Activated CD8-positive, alpha-beta memory T cell treated with anti-CD3 and anti-CD28 coated beads for 36 hours (primary cell): ENCODE results near the gene TPRG1. TPM values are rescaled to one million over a fixed set of nuclear protein-coding genes. Genes with fewer than 3 reads are reported as not detected.

Source experiments
- CTCF ChIA-PET: fragments of 350-600 bp; sonication (Branson Sonifier 250); formaldehyde crosslinking; loops from one replicate; lab custom pipeline; 2021; ENCODE audit warnings: antibody characterized with exemption; lab: Charles Lee
- POLR2A ChIA-PET: fragments of 350-600 bp; sonication (Branson Sonifier 250); formaldehyde crosslinking; loops from one replicate; lab custom pipeline; 2021; ENCODE audit warnings: antibody characterized with exemption; lab: Charles Lee
- total RNA-seq, 2 experiments: library from RNA; stranded (reverse); gene quantifications; one replicate each; pipeline ENCODE4 v1.2.3, GENCODE V29; 2021

TPRG1 gene
- total RNA-seq, 2 experiments from 2014 or later = 16.4 to 19.1 TPM

GRCh38 chr3:189294649-189295048, 122.9 kb downstream of the TPRG1 start:
- CTCF ChIA-PET = no interaction called here
- POLR2A ChIA-PET = no interaction called here

DNA sequence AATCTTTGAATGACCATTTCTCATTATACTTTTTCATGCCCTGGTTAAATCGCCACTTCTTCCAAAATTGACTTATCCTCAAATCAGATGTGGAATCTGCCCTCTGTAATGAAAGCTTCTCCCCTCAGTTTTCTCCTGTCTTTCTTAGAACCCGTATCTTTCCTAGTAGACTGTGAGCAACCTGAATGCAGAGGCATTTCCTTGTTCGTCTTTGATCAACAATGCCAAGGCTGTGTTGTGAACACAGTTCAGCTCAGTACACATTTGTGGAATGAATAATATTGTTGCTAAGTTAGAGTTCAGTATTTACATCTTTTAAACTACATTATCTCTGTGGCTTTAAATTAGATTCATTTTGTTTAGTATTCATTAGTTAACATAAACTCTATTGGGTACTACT, 123.3 kb downstream of the TPRG1 start:
- POLR2A ChIA-PET = no interaction called here
- CTCF ChIA-PET = no interaction called here

GRCh38 chr3:189297932-189298331, 126.2 kb downstream of the TPRG1 start:
- CTCF ChIA-PET = no interaction called here
- POLR2A ChIA-PET = interaction anchor here (0.6 kb wide), 1 partner anchor 81 kb away, joined by 3 read pairs; no protein-coding TSS in a partner anchor

- ChIA-PET CTCF (no interaction called here), POLR2A (interaction anchor here (0.6 kb wide), 1 partner anchor 80 kb away, joined by 3 read pairs; no protein-coding TSS in a partner anchor)
These were observed 127.0 kb downstream of the TPRG1 start for GRCh38 chr3:189298469-189299375.

- ChIA-PET CTCF (no interaction called here), POLR2A (no interaction called here)
These were observed 128.6 kb downstream of the TPRG1 start for GRCh38 chr3:189300345-189300744.

DNA sequence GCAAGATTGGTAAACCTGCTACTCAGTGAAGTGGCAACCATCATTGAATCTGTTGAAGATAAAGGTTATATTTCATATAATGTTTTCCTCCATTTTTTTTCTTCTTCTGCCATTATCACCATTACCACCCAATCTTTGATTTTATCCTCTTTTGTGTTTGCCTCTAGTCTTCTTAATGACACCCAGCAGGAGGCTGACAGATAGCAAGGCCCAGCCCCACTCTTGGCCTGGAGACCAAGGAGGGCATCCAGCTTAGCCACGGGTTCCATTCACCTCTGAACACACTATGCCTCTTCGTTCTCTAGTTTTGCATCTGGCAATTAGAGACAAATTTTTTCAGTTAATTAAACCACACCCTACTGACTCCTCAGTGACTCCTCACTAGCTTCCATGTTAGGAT, 129.7 kb downstream of the TPRG1 start:
- ChIA-PET POLR2A (no interaction called here), CTCF (no interaction called here)

DNA sequence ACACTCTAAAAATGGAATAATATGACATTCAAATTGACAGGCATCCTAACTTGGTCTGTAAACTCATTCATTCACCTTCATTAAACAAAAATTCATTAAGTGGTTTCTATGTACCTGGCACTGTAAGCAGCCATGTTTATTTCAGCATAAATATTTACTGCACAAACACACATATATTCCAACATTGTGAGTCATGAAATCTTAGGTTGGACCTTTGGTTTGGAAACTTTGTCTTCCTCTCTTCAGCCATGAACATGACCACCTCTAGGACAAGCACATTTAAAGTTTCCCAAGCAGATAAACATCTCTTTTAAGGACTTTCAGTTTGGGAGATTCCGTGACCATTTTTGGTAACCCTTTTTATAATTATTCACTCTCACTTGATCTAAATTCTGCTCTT, 131.8 kb downstream of the TPRG1 start:
- ChIA-PET POLR2A (no interaction called here), CTCF (no interaction called here)

DNA sequence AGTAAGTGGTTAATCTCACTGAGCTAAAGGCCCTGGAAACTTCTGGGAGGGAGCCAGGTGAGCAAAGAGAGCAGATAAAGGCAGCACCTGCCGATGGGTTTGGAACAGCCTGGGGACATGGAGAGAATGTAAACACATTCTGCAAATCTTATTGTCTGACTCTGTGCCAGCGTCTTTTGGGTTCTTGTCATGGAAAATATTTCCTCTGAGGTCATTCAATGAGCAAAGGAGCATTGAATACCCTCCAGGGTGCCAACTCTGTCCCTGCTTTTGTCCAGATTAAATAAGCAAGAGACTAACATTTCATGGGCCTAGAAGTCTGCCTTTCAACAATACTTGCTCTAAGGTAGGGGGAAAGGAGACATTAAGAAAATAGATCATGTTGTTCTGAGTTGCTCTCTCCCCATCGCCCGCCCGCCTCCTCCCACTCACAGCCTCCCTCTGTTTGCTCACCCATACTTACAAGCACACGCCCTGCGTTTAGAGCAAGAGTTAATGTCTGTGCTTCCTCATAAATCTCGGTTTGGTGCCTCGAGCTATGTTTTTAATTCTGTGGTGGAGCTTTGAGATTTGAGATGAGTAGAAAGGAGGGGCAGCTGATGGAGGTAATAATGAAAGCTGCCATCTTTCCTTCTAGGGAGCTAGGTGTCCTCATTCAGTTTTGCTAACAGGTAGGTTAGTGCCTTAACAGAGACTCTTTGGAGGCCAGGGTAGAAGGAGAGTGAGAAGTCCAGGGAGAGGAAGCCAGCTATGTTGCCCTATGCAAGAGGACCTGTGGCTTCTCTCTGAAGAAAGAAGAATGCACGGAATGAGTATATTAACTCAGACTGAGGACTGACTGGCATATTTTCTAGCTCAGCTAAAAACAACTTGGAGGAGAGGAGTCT, 132.9 kb downstream of the TPRG1 start:
- ChIA-PET POLR2A (no interaction called here), CTCF (interaction anchor here (1.3 kb wide), 1 partner anchor 31 kb away, joined by 3 read pairs; no protein-coding TSS in a partner anchor)

- POLR2A ChIA-PET = no interaction called here
- CTCF ChIA-PET = interaction anchor here (1.3 kb wide), 1 partner anchor 32 kb away, joined by 3 read pairs; no protein-coding TSS in a partner anchor
These were observed 133.6 kb downstream of the TPRG1 start for GRCh38 chr3:189305412-189305811.

DNA sequence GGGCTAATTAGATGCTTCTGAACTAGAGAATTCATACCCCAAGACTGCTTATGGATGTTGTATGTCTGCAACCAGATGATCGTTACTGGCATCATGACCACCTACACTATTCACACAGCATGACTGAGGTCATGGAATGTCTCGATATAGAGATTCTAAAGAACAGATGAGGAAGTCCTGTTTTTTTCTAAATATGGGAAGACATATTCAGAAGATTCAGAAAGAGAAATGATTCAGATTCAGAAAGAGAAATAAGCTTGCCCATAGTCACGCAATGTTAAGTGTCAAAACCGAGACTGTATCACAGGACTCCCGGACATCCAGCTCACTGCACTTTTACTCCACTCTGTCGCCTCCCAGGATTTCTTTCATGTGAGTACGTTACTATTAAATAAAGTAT, 136.2 kb downstream of the TPRG1 start:
- ChIA-PET POLR2A (interaction anchor here (0.7 to 1.4 kb wide), 2 partner anchors 17 to 31 kb away, joined by 3 read pairs; no protein-coding TSS in a partner anchor), CTCF (interaction anchor here (0.7 kb wide), 1 partner anchor 16 kb away, joined by 3 read pairs; no protein-coding TSS in a partner anchor)

DNA sequence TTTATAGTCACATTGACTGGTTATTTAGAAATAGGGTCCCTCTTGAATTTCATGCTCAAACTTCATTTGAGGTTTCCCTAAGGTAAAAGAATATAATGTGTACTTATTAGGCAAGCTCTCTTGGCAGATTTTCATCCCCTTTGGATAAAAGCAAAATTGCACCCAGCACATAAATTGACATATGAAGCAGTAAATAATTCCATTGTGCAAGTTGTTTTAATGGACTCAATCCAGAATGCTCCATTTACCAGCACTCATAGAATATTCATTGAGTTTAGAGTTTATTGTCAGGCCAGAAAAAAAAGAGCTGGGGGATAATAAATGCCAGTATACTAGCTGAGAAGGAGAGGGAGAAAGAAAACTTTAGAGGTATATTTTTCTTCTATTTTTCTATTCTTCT, 136.8 kb downstream of the TPRG1 start:
- ChIA-PET CTCF (interaction anchor here (0.7 kb wide), 1 partner anchor 15 kb away, joined by 3 read pairs; no protein-coding TSS in a partner anchor), POLR2A (interaction anchor here (0.9 to 1.4 kb wide), 2 partner anchors 20 to 32 kb away, joined by 3 read pairs; no protein-coding TSS in a partner anchor)

DNA sequence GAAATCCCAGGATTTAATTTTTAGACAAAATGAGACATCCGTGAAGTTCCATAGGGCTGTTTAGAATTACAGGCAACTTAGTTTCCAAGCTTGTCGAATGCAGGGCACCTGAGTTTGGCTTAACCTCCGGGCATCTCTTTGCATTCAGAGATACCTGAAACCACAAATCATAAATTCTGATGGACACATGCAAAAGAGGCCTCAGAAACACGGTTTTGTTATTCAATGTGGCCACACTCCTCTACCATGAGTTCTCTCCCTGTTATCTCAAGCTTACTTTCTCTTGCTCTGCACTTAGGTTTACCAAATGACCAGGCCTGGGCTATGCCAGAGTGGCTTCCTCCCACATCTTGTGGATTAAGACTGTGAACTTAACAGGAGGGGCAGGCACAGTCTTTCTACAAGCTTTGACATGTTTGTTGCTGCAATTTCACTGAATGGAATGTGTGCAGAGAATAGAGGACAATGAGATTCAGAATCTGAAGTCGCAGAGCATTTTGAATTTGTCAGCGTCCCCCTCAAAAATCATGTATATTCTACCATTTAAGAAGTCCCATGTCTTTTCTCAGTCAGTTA, 137.7 kb downstream of the TPRG1 start:
- POLR2A ChIA-PET = interaction anchor here (0.9 kb wide), 1 partner anchor 21 kb away, joined by 3 read pairs; no protein-coding TSS in a partner anchor
- CTCF ChIA-PET = no interaction called here

- ChIA-PET CTCF (no interaction called here), POLR2A (no interaction called here)
These were observed 139.8 kb downstream of the TPRG1 start for GRCh38 chr3:189311521-189311920.

- ChIA-PET CTCF (no interaction called here), POLR2A (no interaction called here)
These were observed 141.1 kb downstream of the TPRG1 start for GRCh38 chr3:189312866-189313265.

DNA sequence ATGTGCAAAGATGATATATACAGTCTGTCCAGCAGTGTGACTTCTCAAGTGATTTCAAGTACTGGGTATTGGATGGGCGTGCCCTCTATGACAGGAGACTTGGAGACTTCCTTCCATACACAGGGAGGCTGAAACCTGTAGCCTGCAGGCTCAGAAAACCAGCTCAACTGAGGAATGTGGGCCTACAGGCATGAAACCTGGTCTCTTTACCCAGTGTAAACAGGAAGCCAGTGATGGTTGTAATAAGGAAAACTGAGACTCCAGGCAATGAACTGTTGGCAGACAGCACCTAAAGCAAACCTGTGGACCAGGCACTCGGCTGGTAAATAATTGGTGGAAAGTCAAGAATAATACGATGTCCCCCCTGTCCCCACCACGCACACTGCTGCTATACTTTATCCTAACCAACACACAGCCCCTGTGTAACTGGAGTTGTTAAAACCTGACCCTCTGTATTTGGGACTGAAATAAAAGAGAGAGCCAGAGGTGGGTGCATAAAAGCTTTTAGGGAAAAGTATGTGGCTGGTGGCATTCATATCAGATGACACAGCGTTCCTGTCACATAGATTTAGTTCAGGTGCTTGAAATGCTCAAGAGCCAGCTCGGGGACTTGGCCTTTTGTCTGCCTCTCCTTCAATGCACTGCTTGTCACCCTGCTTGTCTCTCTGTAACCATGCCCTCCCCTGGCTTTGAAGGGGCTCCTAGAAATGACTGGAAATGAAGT, 144.7 kb downstream of the TPRG1 start:
- ChIA-PET CTCF (no interaction called here), POLR2A (no interaction called here)

GRCh38 chr3:189317911-189318310, 146.1 kb downstream of the TPRG1 start:
- CTCF ChIA-PET = no interaction called here
- POLR2A ChIA-PET = no interaction called here

- ChIA-PET CTCF (interaction anchor here (1.3 kb wide), 1 partner anchor 209 kb away, joined by 3 read pairs; no protein-coding TSS in a partner anchor), POLR2A (no interaction called here)
These were observed 148.7 kb downstream of the TPRG1 start for GRCh38 chr3:189320511-189320910.

- ChIA-PET CTCF (no interaction called here), POLR2A (no interaction called here)
These were observed 150.6 kb downstream of the TPRG1 start for GRCh38 chr3:189322339-189322738.
